SK-N-SH treated with all-trans-retinoic acid at 6 μM for 48 hours (cell line): ENCODE results near the gene ASPRV1.

Source experiments
- ATAC-seq: fragments of 200-7000 bp; cut with Tn5 transposase; 3 replicates; pipeline ENCODE4 v1.9.1; 2020; ENCODE audit warnings: mild to moderate bottlenecking, moderate library complexity
- ARNTL ChIP-seq: fragments of 450-650 bp; formaldehyde crosslinking; IDR thresholded peaks from 2 replicates; pipeline ENCODE4 v1.5.0; 2020; ENCODE audit warnings: low read depth, mild to moderate bottlenecking, moderate library complexity, borderline replicate concordance
- CREB5 ChIP-seq: fragments of 250-450 bp; sonication (Bioruptor Pico); IDR thresholded peaks from 2 replicates; pipeline ENCODE4 v1.5.1; 2020; ENCODE audit warnings: low read depth, mild to moderate bottlenecking, moderate library complexity
- CSDC2 ChIP-seq: fragments of 250-450 bp; sonication (Bioruptor Pico); IDR thresholded peaks from 2 replicates; pipeline ENCODE4 v1.5.0; 2020; ENCODE audit warnings: mild to moderate bottlenecking, moderate library complexity
- ESRRG ChIP-seq: fragments of 250-450 bp; sonication (Bioruptor Pico); IDR thresholded peaks from 2 replicates; pipeline ENCODE4 v1.6.1; 2021; ENCODE audit warnings: mild to moderate bottlenecking
- GLIS3 ChIP-seq: fragments of 250-450 bp; sonication (Bioruptor Pico); IDR thresholded peaks from 2 replicates; pipeline ENCODE4 v1.5.0; 2020; ENCODE audit warnings: mild to moderate bottlenecking, moderate library complexity
- ISL1 ChIP-seq: fragments of 250-450 bp; sonication (Bioruptor Pico); IDR thresholded peaks from 2 replicates; pipeline ENCODE4 v2.1.2; 2022; ENCODE audit warnings: mild to moderate bottlenecking, moderate library complexity
- OSR1 ChIP-seq: fragments of 250-450 bp; sonication (Bioruptor Pico); IDR thresholded peaks from 2 replicates; pipeline ENCODE4 v1.8.0; 2022; ENCODE audit warnings: moderate library complexity, mild to moderate bottlenecking, inconsistent platforms
- PATZ1 ChIP-seq: fragments of 250-450 bp; sonication (Bioruptor Pico); IDR thresholded peaks from 2 replicates; pipeline ENCODE4 v1.8.0; 2020; ENCODE audit warnings: mild to moderate bottlenecking, moderate library complexity, borderline replicate concordance
- POU6F1 ChIP-seq: fragments of 250-450 bp; sonication (Bioruptor Pico); IDR thresholded peaks from 2 replicates; pipeline ENCODE4 v1.8.0; 2021; ENCODE audit warnings: low read depth, mild to moderate bottlenecking, moderate library complexity, borderline replicate concordance
- PPARA ChIP-seq: fragments of 250-450 bp; sonication (Bioruptor Pico); IDR thresholded peaks from 2 replicates; pipeline ENCODE4 v1.5.0; 2020; ENCODE audit warnings: mild to moderate bottlenecking, borderline replicate concordance
- RARB ChIP-seq: fragments of 250-450 bp; sonication (Bioruptor Pico); IDR thresholded peaks from 2 replicates; pipeline ENCODE4 v1.8.0; 2021; ENCODE audit warnings: mild to moderate bottlenecking, moderate library complexity
- SNAI2 ChIP-seq: fragments of 250-450 bp; sonication (Bioruptor Pico); IDR thresholded peaks from 2 replicates; pipeline ENCODE4 v1.5.0; 2020; ENCODE audit warnings: mild to moderate bottlenecking, moderate library complexity
- TOX ChIP-seq: fragments of 250-450 bp; sonication (Bioruptor Pico); IDR thresholded peaks from 2 replicates; pipeline ENCODE4 v1.8.0; 2021; ENCODE audit warnings: mild to moderate bottlenecking, moderate library complexity, borderline replicate concordance
- ZC3H10 ChIP-seq: fragments of 250-450 bp; sonication (Bioruptor Pico); IDR thresholded peaks from 2 replicates; pipeline ENCODE4 v1.5.1; 2021; ENCODE audit warnings: mild to moderate bottlenecking, moderate library complexity
- ZFP3 ChIP-seq: fragments of 250-450 bp; sonication (Bioruptor Pico); IDR thresholded peaks from 2 replicates; pipeline ENCODE4 v1.5.0; 2020; ENCODE audit warnings: mild to moderate bottlenecking, moderate library complexity
- ZFP30 ChIP-seq: fragments of 450-650 bp; formaldehyde crosslinking; IDR thresholded peaks from 2 replicates; pipeline ENCODE4 v1.5.0; 2022; ENCODE audit warnings: mild to moderate bottlenecking, moderate library complexity
- ZNF565 ChIP-seq: fragments of 450-650 bp; formaldehyde crosslinking; conservative IDR thresholded peaks from 2 replicates; pipeline ENCODE4 v1.5.0; 2020; ENCODE audit warnings: low read depth, mild to moderate bottlenecking, moderate library complexity
- ZNF70 ChIP-seq: fragments of 450-650 bp; formaldehyde crosslinking; IDR thresholded peaks from 2 replicates; pipeline ENCODE4 v1.5.0; 2020; ENCODE audit warnings: mild to moderate bottlenecking, moderate library complexity
- ZNF8 ChIP-seq: fragments of 450-650 bp; formaldehyde crosslinking; IDR thresholded peaks from 2 replicates; pipeline ENCODE4 v1.5.0; 2020; ENCODE audit warnings: mild to moderate bottlenecking, moderate library complexity
- TF ChIP-seq, protein P1 (sequence below): fragments of 250-450 bp; sonication (Bioruptor Pico); IDR thresholded peaks from 2 replicates; pipeline ENCODE4 v1.5.0; 2020; ENCODE audit warnings: mild to moderate bottlenecking, moderate library complexity

The ASPRV1 gene

DNA sequence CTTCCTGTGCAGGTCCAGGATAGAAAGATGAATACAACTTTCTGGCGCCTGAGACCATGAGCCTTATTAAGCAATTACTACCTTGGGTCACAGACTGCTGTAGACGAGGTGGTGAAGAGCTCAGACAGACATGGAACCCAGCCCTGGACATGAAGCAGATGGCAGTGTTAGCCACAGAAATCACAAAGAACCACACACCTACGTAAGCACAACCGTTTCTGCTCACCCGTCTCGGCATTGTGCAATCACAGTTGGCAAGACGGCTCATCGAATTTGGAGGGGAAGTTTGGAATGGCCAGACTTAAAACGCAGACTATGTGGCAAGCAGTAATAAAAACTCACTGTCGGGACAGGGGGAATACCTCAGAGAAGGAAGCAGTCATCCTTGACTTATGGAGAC, 24.3 kb upstream of the ASPRV1 start:
- TF ChIP-seq ZC3H10 (CRISPR knock-in tag) (no peak), SNAI2 (no peak), OSR1 (CRISPR knock-in tag) (no peak), ZNF70 (CRISPR knock-in tag) (no peak), PATZ1 (CRISPR knock-in tag) (no peak)
- ATAC-seq, result no peak

- no peak for TF ChIP-seq TOX
- TF ChIP-seq, protein P1, sequence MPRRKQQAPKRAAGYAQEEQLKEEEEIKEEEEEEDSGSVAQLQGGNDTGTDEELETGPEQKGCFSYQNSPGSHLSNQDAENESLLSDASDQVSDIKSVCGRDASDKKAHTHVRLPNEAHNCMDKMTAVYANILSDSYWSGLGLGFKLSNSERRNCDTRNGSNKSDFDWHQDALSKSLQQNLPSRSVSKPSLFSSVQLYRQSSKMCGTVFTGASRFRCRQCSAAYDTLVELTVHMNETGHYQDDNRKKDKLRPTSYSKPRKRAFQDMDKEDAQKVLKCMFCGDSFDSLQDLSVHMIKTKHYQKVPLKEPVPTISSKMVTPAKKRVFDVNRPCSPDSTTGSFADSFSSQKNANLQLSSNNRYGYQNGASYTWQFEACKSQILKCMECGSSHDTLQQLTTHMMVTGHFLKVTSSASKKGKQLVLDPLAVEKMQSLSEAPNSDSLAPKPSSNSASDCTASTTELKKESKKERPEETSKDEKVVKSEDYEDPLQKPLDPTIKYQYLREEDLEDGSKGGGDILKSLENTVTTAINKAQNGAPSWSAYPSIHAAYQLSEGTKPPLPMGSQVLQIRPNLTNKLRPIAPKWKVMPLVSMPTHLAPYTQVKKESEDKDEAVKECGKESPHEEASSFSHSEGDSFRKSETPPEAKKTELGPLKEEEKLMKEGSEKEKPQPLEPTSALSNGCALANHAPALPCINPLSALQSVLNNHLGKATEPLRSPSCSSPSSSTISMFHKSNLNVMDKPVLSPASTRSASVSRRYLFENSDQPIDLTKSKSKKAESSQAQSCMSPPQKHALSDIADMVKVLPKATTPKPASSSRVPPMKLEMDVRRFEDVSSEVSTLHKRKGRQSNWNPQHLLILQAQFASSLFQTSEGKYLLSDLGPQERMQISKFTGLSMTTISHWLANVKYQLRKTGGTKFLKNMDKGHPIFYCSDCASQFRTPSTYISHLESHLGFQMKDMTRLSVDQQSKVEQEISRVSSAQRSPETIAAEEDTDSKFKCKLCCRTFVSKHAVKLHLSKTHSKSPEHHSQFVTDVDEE, result no peak
- TF ChIP-seq ZNF565 (CRISPR knock-in tag), result no peak
- no peak for TF ChIP-seq ZFP30 (CRISPR knock-in tag)
- no peak for TF ChIP-seq RARB
- TF ChIP-seq ISL1 (CRISPR knock-in tag), result no peak
- no peak for TF ChIP-seq CSDC2 (CRISPR knock-in tag)
- no peak for TF ChIP-seq OSR1 (CRISPR knock-in tag)
- TF ChIP-seq GLIS3 (CRISPR knock-in tag), result no peak
- TF ChIP-seq, all 23 proteins: peak for 0
- no peak for ATAC-seq
These were observed 23.8 kb upstream of the ASPRV1 start for GRCh38 chr2:69985216-69985615.

GRCh38 chr2:69983392-69983966, 22.0 kb upstream of the ASPRV1 start:
- ATAC-seq, result no peak
- no peak for TF ChIP-seq PPARA (CRISPR knock-in tag)
- TF ChIP-seq ZC3H10 (CRISPR knock-in tag), result no peak
- no peak for TF ChIP-seq ZFP3
- TF ChIP-seq ESRRG (CRISPR knock-in tag), result no peak
- TF ChIP-seq POU6F1, result no peak
- no peak for TF ChIP-seq ZNF565 (CRISPR knock-in tag)
- no peak for TF ChIP-seq ISL1 (CRISPR knock-in tag)
- TF ChIP-seq, all 23 proteins: peak for 0

DNA sequence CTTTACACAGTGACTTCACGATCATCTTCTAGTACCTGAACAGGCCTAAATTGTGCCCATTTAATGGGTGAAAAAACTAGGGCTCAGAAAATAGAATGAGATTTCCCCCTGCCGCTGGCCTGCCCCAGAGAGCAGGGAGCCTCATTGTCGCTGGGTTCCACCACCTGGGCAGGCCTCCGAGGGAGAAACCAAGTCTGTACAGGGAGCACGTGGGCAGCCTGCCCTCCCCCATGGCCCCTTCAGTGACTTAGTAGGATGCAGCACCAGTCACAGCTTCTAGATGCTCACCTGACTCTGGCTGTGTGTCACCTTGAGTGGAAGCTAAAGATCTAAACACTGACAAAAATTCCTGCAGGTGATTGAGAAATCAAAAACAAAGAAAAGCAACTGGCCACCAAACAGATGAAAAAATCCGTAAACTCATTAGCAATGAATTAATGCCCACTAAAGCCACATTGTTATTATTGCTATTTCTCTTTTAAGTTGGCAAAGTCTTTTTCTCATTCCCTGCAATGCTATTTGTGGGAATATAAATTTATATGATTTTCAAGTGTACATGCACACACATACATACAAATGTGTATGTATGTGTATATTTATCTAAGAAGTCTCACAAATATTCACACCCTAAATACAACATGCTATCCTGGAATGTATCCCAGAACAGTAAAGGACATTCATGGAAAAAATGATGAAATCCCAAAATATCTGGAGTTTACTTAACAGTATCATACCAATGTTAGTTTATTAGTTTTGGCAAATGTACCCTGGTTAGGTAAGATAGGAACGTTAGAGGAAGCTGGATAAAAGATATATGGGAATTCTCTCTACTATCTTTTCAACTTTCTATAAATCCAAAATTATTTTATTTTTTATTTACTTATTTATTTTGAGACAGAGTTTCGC, 18.7 kb upstream of the ASPRV1 start:
- TF ChIP-seq ZNF8 (CRISPR knock-in tag), result no peak
- TF ChIP-seq RARB, result no peak
- no peak for TF ChIP-seq GLIS3 (CRISPR knock-in tag)
- TF ChIP-seq OSR1 (CRISPR knock-in tag), result no peak
- no peak for ATAC-seq

DNA sequence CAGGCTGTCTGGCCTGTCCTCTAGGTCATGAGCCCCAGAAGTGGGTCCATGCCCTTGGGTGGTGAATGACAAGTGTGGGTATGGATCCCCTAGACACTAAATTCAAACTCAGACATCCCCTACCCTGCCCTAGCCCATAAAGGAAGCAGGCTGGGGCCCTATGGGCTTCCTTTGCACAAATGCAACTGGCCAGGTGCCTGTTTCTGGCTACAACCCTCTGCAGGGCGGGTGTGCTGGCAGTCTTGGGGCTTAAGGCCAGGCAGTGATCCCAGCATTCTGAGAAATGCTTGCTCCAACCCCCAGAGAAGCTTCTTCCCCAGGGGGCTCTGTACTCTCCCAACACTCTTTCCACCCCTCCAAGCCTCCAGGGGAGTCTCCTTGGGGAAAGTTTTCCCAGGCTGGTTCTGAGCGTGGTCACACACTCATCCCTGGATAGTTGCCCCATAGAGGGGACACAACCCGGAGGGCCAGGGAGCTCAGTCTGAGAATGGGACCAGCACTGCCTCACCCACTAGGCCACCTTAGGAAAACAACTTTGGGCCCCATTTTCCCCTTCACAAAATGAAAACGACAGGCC, 16.6 kb upstream of the ASPRV1 start:
- no peak for ATAC-seq
- no peak for TF ChIP-seq PPARA (CRISPR knock-in tag)
- TF ChIP-seq ESRRG (CRISPR knock-in tag), result no peak
- TF ChIP-seq ARNTL (CRISPR knock-in tag), result no peak
- no peak for TF ChIP-seq POU6F1
- no peak for TF ChIP-seq ZFP30 (CRISPR knock-in tag)
- no peak for TF ChIP-seq CREB5 (CRISPR knock-in tag)
- TF ChIP-seq CSDC2 (CRISPR knock-in tag), result no peak
- no peak for TF ChIP-seq GLIS3 (CRISPR knock-in tag)
- TF ChIP-seq PATZ1 (CRISPR knock-in tag), result no peak
- no peak for TF ChIP-seq ZC3H10 (CRISPR knock-in tag)
